Effector memory CD8-positive, alpha-beta T cell (primary cell): ENCODE results near the gene AMH.
A peak's percentile ranks its signal among the peaks of the same experiment; 100 is the strongest.

ENCODE experiments used
- ATAC-seq: fragments of 150-1000 bp; cut with Tn5 transposase; replicated peaks from 2 replicates; pipeline ENCODE4 v1.10.0; 2021; ENCODE audit warnings: mild to moderate bottlenecking, moderate library complexity
- DNase-seq, 3 experiments: peaks; one replicate each; pipeline ENCODE4 v3.0.0; 2021
- H3K27ac Mint-ChIP-seq, 2 donors: one replicate each; pipeline ENCODE4 v1.8.0; 2022; ENCODE audit warnings: mild to moderate bottlenecking in 2 of 2, mixed read lengths in 2 of 2, moderate library complexity in 2 of 2
- H3K27me3 Mint-ChIP-seq, 2 donors: one replicate each; pipeline ENCODE4 v1.8.0; 2022; ENCODE audit warnings: mixed read lengths in 2 of 2
- H3K36me3 Mint-ChIP-seq: one replicate; pipeline ENCODE4 v1.8.0; 2022; ENCODE audit warnings: mild to moderate bottlenecking, moderate library complexity, mixed read lengths; ENCODE audit not compliant: insufficient read depth
- H3K4me1 Mint-ChIP-seq, 2 donors: one replicate each; pipeline ENCODE4 v1.8.0; 2022; ENCODE audit warnings: low read depth in 2 of 2, mixed read lengths in 2 of 2
- H3K4me3 Mint-ChIP-seq, 2 donors: one replicate each; pipeline ENCODE4 v1.8.0; 2022; ENCODE audit warnings: mild to moderate bottlenecking in 2 of 2, mixed read lengths in 2 of 2, moderate library complexity in 2 of 2
- H3K9me3 Mint-ChIP-seq, 2 donors: one replicate each; pipeline ENCODE4 v1.8.0; 2022; ENCODE audit warnings: mixed read lengths in 2 of 2

AMH gene

GRCh38 chr19:2268861-2269243 is 19.7 kb downstream of the AMH start:
- ATAC-seq, result no peak
- peaks cover 54% of the 10 kb centered on the region for H3K36me3 Mint-ChIP-seq

GRCh38 chr19:2269244-2270156 is 20.4 kb downstream of the AMH start:
- peaks cover 23 to 25% of the 10 kb centered on the region in 2 donors for H3K4me1 Mint-ChIP-seq
- H3K27ac Mint-ChIP-seq, result peak overlapping the region; percentile 95 to 99
- peaks cover 60% of the 10 kb centered on the region for H3K36me3 Mint-ChIP-seq
- ATAC-seq (peak; percentile 78), DNase-seq (peak; percentile 99)
- no peaks in the 10 kb centered on the region for H3K9me3 Mint-ChIP-seq
- no peaks in the 10 kb centered on the region for H3K27me3 Mint-ChIP-seq
- H3K4me3 Mint-ChIP-seq, result peak overlapping the region; percentile 95

More at GRCh38 chr19:2268861-2269243, 19.7 kb downstream of the AMH start:
- H3K4me3 Mint-ChIP-seq, result peak overlapping the region; percentile 95
- H3K27ac Mint-ChIP-seq, result peak overlapping the region; percentile 95 to 99
- no peak for DNase-seq
- H3K9me3 Mint-ChIP-seq, result no peaks in the 10 kb centered on the region
- H3K4me1 Mint-ChIP-seq, result peaks cover 17 to 18% of the 10 kb centered on the region in 2 donors
- no peaks in the 10 kb centered on the region for H3K27me3 Mint-ChIP-seq

GRCh38 chr19:2270157-2270422 is 21.0 kb downstream of the AMH start:
- Mint-ChIP-seq H3K4me3 (peak overlapping the region; percentile 95), H3K9me3 (no peaks in the 10 kb centered on the region), H3K4me1 (peaks cover 26 to 27% of the 10 kb centered on the region in 2 donors), H3K27ac (peak overlapping the region; percentile 95 to 99), H3K27me3 (no peaks in the 10 kb centered on the region), H3K36me3 (peaks cover 66% of the 10 kb centered on the region)
- no peak for ATAC-seq
- DNase-seq, result no peak

GRCh38 chr19:2270423-2271233 is 21.5 kb downstream of the AMH start:
- Mint-ChIP-seq H3K36me3 (peaks cover 71% of the 10 kb centered on the region), H3K27me3 (no peaks in the 10 kb centered on the region), H3K9me3 (no peaks in the 10 kb centered on the region), H3K4me1 (peaks cover 27 to 28% of the 10 kb centered on the region in 2 donors), H3K27ac (peak overlapping the region; percentile 95 to 99), H3K4me3 (peak overlapping the region; percentile 95)
- peak; percentile 57 to 61 (median 60) for DNase-seq
- ATAC-seq, result peak; percentile 30

DNA sequence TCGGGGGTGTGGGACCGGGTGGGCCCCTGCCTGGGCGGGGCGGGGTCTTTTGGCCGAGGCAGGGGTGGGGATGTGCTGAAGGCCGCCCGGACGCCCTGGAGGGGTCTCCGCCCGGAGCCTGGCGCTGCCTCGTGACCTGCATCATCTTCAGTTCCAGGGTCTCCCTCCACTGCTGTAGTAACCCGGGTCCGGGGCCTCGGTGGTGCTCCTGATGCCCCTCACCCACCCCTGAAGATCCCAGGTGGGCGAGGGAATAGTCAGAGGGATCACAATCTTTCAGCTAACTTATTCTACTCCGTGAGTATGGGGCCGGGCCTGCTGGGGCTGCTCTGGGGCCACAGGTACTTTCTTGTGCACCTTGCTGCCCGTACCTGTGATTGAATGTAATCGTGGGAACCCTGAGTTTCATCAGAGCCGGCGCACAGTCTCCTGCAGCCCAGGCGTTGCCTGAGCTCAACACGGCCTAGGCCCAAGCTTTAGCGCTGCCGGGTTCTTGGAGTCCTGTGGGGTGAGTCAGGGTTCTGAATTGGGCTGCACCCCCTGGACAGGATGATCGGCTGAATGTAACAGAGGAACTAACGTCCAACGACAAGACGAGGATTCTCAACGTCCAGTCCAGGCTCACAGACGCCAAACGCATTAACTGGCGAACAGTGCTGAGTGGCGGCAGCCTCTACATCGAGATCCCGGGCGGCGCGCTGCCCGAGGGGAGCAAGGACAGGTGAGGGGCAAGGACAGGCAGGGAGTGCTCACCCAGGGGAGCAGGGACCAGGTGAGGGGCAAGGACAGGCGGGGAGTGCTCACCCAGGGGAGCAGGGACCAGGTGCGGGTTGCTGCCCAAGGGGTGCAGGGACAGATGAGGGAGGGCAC is 22.3 kb downstream of the AMH start:
- Mint-ChIP-seq H3K27ac (peak overlapping the region; percentile 95 to 99), H3K36me3 (peaks cover 77% of the 10 kb centered on the region), H3K9me3 (no peaks in the 10 kb centered on the region), H3K4me1 (peaks cover 24 to 28% of the 10 kb centered on the region in 2 donors), H3K27me3 (no peaks in the 10 kb centered on the region), H3K4me3 (peak overlapping the region; percentile 95)
- ATAC-seq (no peak), DNase-seq (no peak)

- no peaks in the 10 kb centered on the region for H3K27me3 Mint-ChIP-seq
- H3K9me3 Mint-ChIP-seq, result no peaks in the 10 kb centered on the region
- peak overlapping the region; percentile 95 for H3K4me3 Mint-ChIP-seq
- ATAC-seq (peak; percentile 48), DNase-seq (peak; percentile 77 to 80 (median 77))
- H3K27ac Mint-ChIP-seq, result peak overlapping the region; percentile 95 to 99
- H3K36me3 Mint-ChIP-seq, result peaks cover 96% of the 10 kb centered on the region
- peaks cover 25 to 31% of the 10 kb centered on the region in 2 donors for H3K4me1 Mint-ChIP-seq
These were observed 24.4 kb downstream of the AMH start for GRCh38 chr19:2273356-2274184.

DNA sequence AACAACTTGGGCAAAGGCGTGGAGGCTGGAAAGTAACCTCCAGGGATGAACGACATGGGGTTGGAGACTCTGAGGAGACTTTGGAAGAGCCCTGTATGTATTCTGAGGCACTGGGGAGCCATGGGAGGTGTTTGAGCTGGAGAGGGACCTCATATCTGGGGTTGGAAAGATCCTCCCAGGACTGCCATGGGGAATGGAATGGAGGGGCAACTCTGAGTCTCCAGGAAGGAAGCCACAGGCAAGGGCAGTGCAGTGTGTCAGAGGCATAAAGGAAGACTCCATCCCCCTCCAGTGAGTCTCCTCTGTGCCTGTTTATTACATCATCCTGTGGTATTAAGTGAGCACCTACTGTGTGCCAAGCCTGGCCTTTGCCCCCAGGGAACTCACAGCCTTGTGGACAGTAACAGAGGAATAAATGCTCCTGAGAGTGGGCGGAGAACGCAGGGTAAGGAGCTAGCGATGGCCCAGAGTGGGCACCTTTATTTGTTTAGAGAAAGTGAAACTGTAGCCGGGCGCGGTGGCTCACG is 25.1 kb downstream of the AMH start:
- DNase-seq, result no peak
- H3K4me3 Mint-ChIP-seq, result peak overlapping the region; percentile 95

GRCh38 chr19:2274931-2275535 is 25.9 kb downstream of the AMH start:
- Mint-ChIP-seq H3K27me3 (no peaks in the 10 kb centered on the region), H3K9me3 (no peaks in the 10 kb centered on the region), H3K4me1 (peaks cover 25 to 31% of the 10 kb centered on the region in 2 donors), H3K27ac (peak overlapping the region; percentile 8 to 99), H3K36me3 (peaks cover 93% of the 10 kb centered on the region), H3K4me3 (peak overlapping the region in 1 of 2 donors; percentile 95)
- DNase-seq, result no peak
- ATAC-seq, result no peak

More for the DNA sequence above, 25.1 kb downstream of the AMH start:
- no peak for ATAC-seq
- Mint-ChIP-seq H3K27me3 (no peaks in the 10 kb centered on the region), H3K36me3 (peaks cover 96% of the 10 kb centered on the region), H3K27ac (peak overlapping the region; percentile 95 to 99), H3K4me1 (peaks cover 25 to 31% of the 10 kb centered on the region in 2 donors), H3K9me3 (no peaks in the 10 kb centered on the region)

GRCh38 chr19:2275588-2276428 is 26.7 kb downstream of the AMH start:
- Mint-ChIP-seq H3K4me3 (no peak overlapping the region), H3K9me3 (no peaks in the 10 kb centered on the region), H3K36me3 (peaks cover 93% of the 10 kb centered on the region), H3K27me3 (no peaks in the 10 kb centered on the region), H3K27ac (peak overlapping the region in 1 of 2 donors; percentile 99), H3K4me1 (peaks cover 25 to 31% of the 10 kb centered on the region in 2 donors)
- DNase-seq (no peak), ATAC-seq (no peak)

- ATAC-seq (no peak), DNase-seq (no peak)
- peak overlapping the region in 1 of 2 donors; percentile 69 for H3K27ac Mint-ChIP-seq
- no peaks in the 10 kb centered on the region for H3K27me3 Mint-ChIP-seq
- peaks cover 21 to 29% of the 10 kb centered on the region in 2 donors for H3K4me1 Mint-ChIP-seq
- no peaks in the 10 kb centered on the region for H3K9me3 Mint-ChIP-seq
- H3K36me3 Mint-ChIP-seq, result peaks cover 89% of the 10 kb centered on the region
- H3K4me3 Mint-ChIP-seq, result peak overlapping the region in 1 of 2 donors; percentile 17
These were observed 27.4 kb downstream of the AMH start for GRCh38 chr19:2276429-2276986.

GRCh38 chr19:2277138-2277537 is 28.0 kb downstream of the AMH start:
- Mint-ChIP-seq H3K4me3 (no peak overlapping the region), H3K27me3 (no peaks in the 10 kb centered on the region), H3K4me1 (peaks cover 21 to 31% of the 10 kb centered on the region in 2 donors), H3K9me3 (no peaks in the 10 kb centered on the region), H3K36me3 (peaks cover 89% of the 10 kb centered on the region), H3K27ac (peak overlapping the region in 1 of 2 donors; percentile 69)
- ATAC-seq, result no peak
- no peak for DNase-seq
